Glomerular endothelial cell (primary cell): ENCODE data around the gene UBASH3A. TPM values are rescaled to one million over a fixed set of nuclear protein-coding genes. Genes with fewer than 3 reads are reported as not detected.
"Not testable (repeated sequence)": the region's sequence is repeated elsewhere in the genome, so short reads cannot be mapped to it uniquely, and the experiment has no call there.

ENCODE experiments used
- DNase-seq: peaks from one replicate; pipeline ENCODE4 v3.0.0-alpha.2; 2011; ENCODE audit warnings: low read depth, low spot score; ENCODE audit errors: extremely low read depth
- total RNA-seq: library from RNA; depleted of rRNA; stranded (reverse); fragments of >200 nt; gene quantifications from 2 replicates; pipeline ENCODE4 v1.2.3, GENCODE V29; 2015

The UBASH3A gene
- total RNA-seq, 1 donor from 2014 or later = not detected

DNA sequence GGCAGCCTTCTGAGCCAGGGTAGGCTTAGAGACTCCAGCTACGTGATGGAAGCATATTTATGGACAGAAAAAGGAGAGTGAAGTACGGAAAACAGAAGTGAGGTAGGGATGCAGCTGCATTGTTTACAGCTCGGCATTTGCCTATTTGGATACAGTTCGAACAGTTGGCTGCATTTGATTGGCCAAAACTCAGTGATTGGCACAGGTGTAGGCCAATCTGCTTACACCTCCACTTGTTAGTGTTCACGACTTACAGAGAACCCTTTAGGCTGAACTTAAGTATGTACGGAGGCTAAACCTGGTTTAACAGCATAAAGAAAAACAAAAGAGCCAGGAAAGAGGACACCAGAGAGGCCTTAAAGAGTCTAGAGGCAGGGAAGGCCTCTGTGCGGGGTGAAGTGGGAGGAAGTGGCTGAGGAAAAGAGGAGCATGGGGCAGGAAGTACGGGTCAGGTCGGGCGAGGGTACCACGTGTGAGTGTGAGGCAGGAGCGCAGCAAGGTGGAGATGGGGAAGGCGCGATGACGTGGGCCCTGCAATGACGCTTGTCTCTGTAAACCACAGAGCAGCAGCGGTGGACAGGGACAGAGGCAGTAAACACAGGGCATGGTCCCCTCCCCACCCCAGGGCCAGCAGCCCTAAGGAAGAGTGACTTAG, 60.3 kb downstream of the UBASH3A start:
- DNase-seq = peak; percentile 66

GRCh38 chr21:42465008-42465802, 61.5 kb downstream of the UBASH3A start:
- DNase-seq = no peak

DNA sequence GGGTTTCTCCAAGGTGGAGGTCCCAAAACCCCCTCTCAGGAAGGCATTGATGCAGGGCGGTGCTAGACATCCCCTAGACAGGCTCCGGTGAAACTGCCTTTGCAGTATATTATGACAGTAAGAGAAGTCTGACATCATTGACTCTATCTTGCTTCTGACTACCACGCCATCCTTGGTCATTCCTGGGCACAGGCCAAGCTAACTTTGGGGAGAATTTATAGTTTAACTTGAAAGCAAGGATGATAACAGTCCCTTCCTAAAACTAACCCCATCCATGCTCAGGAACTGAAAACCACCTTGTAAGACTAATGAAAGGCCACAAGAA, 62.1 kb downstream of the UBASH3A start:
- DNase-seq = no peak

DNA sequence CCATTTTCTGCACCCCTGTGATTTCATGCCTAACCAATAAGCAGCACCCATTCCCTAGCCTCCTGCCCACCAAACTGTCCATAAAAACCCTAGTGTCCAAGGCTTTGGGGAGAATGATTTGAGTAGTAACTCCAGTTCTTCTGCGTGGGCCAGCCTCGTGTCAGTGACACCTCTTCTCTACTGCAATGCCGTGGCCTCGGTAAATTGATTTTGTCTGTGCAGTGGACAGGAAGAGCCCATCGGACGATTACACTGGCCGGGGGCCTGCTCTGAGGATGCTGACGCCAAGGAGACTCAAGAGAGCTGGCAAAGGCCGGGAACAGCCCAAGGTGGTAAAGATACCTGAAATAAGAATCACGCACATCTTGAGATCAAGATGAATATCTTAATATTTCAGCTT, 63.0 kb downstream of the UBASH3A start:
- DNase-seq = no peak

- no peak for DNase-seq
Measured at GRCh38 chr21:42467140-42467983, 63.7 kb downstream of the UBASH3A start.

DNA sequence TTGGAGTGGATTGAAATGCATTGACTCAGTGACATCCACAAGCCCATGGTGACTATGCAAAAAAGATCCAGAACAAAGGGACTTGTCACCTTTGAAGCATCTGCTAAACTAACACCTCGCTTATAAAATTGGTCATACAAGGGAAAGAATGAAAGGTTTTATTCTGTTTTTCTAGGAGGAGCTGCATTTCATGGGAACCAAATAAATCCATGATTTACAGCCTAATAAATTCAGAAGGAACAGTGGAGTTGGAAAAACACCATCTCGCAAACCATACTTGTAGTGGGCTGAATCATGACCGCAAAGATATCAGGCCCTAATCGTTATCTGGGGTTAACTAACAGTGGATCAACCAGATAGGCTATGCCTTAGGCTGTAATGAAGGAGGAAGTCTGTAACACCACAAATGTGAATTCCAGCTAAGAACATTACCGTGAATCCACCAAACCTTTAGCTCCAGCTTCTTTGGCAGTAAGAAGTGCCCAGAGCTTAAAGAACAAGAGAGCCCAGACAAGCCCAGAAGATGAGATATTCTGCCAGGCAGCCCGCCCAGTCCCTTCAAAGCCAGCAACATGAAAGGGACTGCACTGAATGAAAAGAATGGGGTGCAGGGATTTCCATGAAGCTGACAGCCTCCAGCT, 64.9 kb downstream of the UBASH3A start:
- DNase-seq = no peak

DNA sequence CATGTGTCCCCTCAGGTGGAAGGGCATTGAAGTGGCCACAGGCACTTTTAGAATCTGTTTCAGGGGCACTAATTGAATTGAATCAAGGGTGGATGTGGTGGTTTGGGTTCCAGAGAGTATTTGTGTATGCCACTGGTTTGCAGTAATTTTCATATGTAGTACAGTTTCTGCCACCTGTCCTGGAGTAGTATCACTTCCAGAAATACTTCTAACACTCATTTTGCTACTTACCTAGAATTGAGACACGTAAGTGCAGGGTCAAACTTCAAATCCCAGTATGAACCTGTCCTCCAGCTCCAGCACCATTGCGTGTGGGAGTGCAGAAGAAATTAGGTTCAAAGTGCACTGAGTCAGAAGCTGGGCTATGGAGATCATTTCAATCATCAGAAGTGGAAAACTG, 65.6 kb downstream of the UBASH3A start:
- DNase-seq = no peak

- not testable (repeated sequence) for DNase-seq
Measured at GRCh38 chr21:42469726-42470125, 66.0 kb downstream of the UBASH3A start.

GRCh38 chr21:42471206-42471605, 67.5 kb downstream of the UBASH3A start:
- DNase-seq = no peak

DNA sequence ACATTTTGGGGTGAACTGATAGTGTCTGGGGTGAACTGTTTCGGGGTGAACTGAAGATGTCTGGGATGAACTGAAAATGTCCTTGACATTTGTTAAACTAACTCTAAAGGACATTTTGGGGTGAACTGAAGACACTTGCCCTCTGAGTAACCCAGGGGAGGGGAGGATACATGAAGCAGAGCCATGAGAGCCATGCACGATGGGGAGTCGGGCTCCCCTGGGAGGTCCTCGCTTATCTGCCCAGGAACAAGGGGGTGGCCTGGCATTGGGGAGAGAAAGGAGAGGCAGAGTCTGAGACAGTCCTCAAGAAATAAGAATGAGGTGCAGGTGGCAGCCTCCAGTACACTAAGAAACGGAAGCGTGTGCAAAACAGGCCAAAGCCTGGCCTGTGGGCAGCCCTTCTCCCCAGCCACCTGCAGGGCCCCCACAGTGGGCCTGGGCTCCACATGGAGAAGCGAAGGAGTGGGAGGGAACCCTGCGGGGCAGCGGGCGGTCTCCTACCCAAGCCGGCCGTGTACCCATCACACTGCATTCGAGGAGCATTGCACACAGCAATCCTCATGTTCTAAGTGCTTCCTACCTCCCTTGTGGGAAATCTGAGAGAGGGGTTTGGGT, 68.1 kb downstream of the UBASH3A start:
- DNase-seq = no peak

- no peak for DNase-seq
Measured at GRCh38 chr21:42472521-42472920, 68.8 kb downstream of the UBASH3A start.

GRCh38 chr21:42473498-42474042, 69.9 kb downstream of the UBASH3A start:
- DNase-seq = no peak

- no peak for DNase-seq
Measured at GRCh38 chr21:42474043-42474831, 70.5 kb downstream of the UBASH3A start.

DNA sequence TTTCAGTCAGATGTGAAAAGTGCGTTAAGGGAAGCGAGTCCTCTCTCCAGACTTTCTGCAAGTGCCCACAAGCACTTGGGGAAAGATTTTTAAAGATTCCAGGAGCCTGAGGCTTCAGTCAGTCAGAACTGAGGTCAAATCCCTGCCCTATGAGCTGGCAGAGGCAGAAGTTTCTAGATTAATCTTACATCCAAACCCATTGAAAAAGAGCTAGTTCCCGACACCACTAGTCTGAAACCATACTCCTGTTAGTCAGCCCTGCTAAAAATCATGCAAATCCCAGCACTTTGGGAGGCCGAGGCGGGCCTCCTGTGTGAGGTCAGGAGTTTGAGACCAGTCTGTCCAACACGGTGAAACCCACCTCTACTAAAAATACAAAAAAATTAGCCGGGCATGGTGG, 71.3 kb downstream of the UBASH3A start:
- no peak for DNase-seq

DNA sequence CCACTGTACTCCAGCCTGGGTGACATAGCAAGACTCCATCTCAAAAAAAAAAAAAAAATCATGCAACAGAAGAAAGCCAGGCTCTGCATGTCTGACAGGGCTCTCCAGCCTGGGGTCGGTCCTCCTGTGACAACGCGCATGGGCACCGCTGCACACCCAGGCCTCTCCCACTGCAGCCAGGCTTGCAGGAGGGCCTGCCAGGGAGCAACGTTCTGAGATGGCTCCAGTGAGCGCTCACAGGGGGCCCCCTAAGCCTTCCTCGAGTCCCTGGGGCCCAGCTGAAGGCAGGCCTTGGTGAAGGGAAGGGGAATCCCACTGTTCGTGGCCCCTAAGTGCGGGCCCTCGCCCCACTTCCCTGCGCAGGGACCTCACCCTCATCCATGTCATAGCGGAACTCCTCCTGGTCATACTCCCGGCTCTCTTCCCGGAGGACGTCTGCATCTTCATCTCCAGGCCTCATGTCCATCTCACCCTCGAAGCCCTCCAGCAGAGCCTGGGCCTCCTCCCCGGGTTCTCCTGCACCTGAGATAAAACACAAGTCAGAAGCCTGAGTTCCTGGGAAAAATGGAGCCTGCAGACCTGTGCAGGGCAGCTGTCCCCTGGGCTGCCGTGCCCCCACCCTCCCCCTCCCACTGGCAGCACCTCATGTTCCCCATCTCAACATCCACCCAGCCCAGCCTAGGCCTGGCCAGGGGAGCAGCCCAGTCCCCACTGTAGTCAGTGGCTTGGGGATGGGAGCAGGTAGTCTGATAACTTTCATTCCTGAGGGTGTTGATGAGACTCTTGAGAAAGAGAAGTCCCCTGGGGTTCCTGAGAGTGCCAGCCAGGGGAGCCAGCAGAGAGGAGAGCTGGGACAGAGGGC, 72.1 kb downstream of the UBASH3A start:
- no peak for DNase-seq

DNA sequence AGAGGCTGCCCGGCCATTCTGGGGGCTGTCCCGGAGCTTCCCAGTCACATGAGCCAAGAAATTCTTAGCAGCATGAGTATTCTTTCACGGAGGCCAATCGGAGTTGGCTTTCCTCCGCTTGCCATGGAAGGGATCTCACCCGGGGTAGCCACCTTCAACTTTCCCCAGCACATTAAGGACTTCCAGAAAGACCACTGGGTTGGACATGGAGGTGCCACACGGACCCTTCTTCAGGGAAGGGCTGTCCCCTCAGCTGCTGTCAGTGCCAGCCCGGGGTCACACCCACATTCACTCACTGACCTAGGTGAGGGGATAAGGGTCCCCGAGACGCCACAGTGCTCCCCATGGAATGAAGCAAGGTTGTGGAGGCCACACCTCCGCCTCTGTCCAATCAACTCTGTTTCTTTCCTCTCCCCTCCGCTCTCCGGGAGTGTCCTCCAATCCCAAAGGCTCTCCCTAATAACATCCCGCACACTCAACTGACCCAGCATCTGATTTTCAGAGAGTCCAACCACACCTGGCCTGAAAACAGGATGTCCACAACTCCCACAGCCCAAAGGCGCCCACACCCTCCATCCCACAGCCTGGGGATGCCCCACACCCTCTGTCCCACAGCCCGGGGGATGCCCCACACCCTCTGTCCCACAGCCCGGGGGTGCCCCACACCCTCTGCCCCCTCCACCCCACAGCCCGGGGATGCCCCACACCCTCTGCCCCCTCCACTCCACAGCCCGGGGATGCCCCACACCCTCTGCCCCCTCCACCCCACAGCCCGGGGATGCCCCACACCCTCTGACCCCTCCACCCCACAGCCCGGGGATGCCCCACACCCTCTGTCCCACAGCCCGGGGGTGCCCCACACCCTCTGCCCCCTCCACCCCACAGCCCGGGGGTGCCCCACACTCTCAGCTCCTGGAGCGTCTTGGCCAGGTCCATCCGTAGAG, 73.0 kb downstream of the UBASH3A start:
- DNase-seq = no peak

DNA sequence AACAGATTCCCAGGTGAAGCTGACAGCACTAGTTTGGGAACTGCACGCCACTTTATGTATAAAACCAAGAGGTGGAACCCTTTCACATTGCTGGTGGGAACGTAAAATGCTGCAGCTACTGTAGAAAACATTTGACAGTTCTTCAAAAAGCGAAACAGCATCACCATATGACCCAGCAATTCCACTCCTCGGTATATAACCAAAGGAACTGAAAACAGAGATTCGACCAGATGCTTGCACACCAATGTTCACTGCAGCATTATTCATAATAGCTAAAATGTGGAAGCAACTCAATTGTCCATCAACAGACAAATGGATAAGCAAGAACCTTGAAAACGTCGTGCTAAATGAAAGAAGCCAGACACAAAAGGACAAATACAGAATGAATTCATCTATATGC, 74.8 kb downstream of the UBASH3A start:
- no peak for DNase-seq

- DNase-seq = no peak
Measured at GRCh38 chr21:42479582-42479981, 75.9 kb downstream of the UBASH3A start.
